HCT116 (cell line): ENCODE data around the gene SYNE1.

Source experiments
- POLR2AphosphoS5 ChIP-seq: IDR thresholded peaks from 2 replicates; pipeline ENCODE4 v1.6.1; 2011; ENCODE audit warnings: mild to moderate bottlenecking, low read depth, low read length, moderate library complexity
- TF ChIP-seq, protein P1 (sequence below), 3 experiments: fragments of 200-600 bp in 1 of 3; sonication (generic) in 1 of 3; IDR thresholded peaks in 2 of 3; conservative IDR thresholded peaks in 1 of 3; 2 replicates each; pipeline ENCODE4 v1.5.1; 2012 to 2017; ENCODE audit warnings: low read depth in 2 of 3, low read length in 2 of 3, antibody characterized with exemption in 1 of 3, borderline replicate concordance in 1 of 3, control low read depth in 1 of 3, mild to moderate bottlenecking in 1 of 3, mixed read lengths in 1 of 3, mixed run types in 1 of 3, moderate library complexity in 1 of 3; ENCODE audit not compliant: insufficient read depth in 1 of 3

- TF ChIP-seq, protein P1, sequence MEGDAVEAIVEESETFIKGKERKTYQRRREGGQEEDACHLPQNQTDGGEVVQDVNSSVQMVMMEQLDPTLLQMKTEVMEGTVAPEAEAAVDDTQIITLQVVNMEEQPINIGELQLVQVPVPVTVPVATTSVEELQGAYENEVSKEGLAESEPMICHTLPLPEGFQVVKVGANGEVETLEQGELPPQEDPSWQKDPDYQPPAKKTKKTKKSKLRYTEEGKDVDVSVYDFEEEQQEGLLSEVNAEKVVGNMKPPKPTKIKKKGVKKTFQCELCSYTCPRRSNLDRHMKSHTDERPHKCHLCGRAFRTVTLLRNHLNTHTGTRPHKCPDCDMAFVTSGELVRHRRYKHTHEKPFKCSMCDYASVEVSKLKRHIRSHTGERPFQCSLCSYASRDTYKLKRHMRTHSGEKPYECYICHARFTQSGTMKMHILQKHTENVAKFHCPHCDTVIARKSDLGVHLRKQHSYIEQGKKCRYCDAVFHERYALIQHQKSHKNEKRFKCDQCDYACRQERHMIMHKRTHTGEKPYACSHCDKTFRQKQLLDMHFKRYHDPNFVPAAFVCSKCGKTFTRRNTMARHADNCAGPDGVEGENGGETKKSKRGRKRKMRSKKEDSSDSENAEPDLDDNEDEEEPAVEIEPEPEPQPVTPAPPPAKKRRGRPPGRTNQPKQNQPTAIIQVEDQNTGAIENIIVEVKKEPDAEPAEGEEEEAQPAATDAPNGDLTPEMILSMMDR (IDR thresholded peaks at IDR 0.05 in 2 of 3, conservative IDR thresholded peaks at IDR 0.05 in 1 of 3; ENCODE audit: borderline replicate concordance in 1 of 3, insufficient read depth in 1 of 3, low read depth in 2 of 3, low read length in 2 of 3), result no peak
- TF ChIP-seq POLR2AphosphoS5, result no peak
Observed at GRCh38 chr6:152290693-152291092, 346.5 kb downstream of the SYNE1 start.
